ENCODE measurements around the gene BAG5.
"Not testable (repeated sequence)": the region's sequence is repeated elsewhere in the genome, so short reads cannot be mapped to it uniquely, and the experiment has no call there.

Gene BAG5

DNA sequence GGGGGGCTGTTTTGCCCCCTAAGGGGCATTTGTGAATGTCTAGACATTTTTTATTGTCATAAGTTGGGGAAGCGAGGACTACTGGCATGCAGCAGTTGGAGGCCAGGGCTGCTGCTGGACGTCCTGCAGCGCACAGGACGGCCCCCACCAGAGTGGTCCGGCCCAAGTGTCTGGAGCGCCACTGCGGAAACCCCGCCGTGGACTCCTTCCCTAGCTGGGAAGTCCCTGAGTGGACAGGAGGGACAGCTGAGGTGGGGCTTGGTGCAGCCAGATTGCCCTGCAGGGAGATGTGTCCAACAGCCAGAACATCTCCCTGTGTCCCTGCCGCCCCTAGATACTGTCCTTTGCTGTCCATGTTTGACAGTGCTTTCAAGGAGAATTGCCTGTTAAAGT, 45.3 kb downstream of the BAG5 start:
- DNase-seq (ENCODE audit: low read depth): no peak
- no peak overlapping the region for H3K4me3 ChIP-seq (replicated peaks; ENCODE audit: low read depth, low read length)
- TF ChIP-seq, protein P1, sequence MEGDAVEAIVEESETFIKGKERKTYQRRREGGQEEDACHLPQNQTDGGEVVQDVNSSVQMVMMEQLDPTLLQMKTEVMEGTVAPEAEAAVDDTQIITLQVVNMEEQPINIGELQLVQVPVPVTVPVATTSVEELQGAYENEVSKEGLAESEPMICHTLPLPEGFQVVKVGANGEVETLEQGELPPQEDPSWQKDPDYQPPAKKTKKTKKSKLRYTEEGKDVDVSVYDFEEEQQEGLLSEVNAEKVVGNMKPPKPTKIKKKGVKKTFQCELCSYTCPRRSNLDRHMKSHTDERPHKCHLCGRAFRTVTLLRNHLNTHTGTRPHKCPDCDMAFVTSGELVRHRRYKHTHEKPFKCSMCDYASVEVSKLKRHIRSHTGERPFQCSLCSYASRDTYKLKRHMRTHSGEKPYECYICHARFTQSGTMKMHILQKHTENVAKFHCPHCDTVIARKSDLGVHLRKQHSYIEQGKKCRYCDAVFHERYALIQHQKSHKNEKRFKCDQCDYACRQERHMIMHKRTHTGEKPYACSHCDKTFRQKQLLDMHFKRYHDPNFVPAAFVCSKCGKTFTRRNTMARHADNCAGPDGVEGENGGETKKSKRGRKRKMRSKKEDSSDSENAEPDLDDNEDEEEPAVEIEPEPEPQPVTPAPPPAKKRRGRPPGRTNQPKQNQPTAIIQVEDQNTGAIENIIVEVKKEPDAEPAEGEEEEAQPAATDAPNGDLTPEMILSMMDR (IDR thresholded peaks at IDR 0.05; ENCODE audit: low read length, missing control alignments): no peak

DNA sequence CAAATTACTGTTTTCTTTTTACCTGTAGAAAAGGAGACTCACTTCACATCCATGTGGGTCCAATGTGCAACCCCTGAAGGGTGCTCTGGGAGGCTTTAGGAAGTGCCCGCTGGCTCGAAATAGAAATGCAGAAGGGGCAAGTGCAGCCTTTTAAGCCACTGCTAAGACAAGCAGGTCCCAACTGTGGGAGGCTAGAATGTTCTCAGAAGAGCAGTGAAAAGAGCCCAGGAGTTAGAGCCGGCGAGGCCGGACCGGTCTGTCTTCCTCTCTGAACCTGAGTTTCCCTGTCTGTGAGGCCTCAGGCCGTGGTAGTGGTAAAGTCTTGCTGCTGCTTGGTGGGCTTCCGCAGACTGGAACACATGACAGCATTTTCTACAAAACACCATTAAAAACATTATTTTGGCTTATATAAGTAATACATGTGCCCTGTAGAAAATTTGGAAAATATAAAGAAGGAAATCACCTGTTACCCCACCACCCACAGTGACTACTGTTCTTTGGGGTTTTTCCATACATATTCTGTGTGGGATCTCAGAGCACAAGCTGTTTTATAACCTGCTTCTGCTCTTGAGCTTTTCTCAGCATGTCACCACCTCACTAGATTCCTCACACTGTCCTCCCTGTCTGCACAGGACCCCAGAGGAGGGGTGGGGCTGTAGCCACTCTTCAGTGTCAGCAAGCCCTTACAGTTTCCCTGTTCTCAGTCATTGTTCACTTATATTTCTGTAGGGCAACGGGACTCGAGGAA, 45.9 kb downstream of the BAG5 start:
- no peak for DNase-seq (ENCODE audit: low read depth)
- no peak overlapping the region for H3K4me3 ChIP-seq (replicated peaks; ENCODE audit: low read depth, low read length)
- TF ChIP-seq, protein P1 (IDR thresholded peaks at IDR 0.05; ENCODE audit: low read length, missing control alignments): no peak

DNA sequence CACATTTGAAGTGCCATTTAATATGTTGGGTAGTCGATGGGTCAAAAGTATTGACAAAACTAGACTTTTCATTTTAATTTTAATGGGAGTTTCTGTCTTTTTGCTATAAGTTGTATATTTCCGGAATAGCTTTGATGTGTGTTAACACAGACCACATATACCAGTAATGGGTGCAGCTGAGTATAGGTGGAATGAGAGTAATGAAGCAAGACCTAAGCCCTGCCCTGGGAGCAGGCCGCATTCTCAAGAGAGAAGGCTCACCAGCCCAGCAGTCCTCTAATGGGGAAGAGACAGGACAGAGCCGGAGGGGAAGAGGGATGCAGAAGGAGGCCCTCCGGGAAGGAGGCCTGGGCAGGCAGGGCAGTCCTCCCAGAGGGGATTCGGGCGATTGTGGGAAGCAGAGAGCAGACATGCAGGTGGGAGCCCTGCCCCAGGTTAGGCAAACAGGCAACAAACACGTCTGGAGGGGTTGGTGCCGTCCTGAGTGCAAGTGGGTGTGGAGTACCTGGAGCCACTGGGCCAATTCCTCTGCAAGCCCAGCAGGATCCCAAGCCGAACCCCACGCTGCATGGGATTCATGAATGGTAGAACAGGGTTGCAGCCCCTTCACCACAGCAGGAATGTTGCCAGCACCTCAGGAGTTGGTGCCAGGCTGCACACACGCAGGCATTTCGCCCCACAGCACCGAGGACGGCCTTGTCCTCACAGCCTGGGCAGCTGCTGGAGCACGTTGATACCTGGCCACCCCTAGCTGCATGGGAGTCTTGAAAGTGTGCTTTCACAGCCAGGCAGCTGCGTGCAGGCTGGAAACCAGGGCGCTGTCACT, 47.6 kb downstream of the BAG5 start:
- TF ChIP-seq, protein P1 (IDR thresholded peaks at IDR 0.05; ENCODE audit: low read length, missing control alignments): no peak
- DNase-seq (ENCODE audit: low read depth): no peak
- H3K4me3 ChIP-seq (replicated peaks; ENCODE audit: low read depth, low read length): no peak overlapping the region

DNA sequence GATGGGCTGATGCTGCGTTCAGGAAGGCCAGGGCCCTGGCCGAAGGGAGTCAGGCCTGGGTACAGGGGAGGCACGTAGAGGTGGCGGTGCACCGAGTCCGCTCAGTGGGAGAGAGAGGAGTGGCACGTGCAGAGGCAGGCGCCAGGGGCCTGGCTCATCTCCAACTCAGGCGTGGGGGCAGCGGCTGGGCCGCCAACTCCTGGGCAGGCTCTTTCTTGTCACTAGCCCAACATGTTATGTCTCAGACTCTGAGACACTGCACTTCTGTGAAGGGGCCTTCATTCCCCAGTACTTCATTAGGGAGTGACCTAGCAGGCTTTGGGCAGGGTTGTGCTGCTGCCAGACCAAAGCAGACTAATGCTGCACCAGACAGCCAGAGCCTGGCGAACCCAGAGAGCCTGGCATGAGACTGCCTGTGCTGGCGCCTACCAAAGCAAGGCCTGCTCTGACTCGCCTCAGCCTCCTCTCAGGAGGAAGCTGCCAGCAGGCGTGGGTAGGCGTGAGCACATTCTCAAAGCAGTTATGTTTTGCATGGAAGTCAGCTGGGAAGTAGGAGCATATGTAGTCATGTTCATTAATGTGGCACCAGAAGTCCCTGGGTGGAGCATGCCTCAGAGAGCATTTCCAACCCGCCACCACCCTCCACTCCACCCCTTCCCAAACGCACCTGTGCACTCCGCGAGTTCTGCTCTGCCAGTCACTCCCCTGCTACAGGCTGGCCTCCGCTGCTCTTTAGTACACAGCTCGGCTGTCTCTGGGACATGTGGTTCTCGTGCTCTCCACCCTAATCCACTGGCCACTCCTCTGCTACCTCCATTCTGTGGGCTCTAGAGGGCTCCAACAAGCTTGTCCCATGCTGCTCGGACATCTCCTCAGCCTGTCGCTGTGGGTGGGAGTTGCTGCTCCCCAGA, 49.5 kb downstream of the BAG5 start:
- peak; percentile 47 for DNase-seq (ENCODE audit: low read depth)
- H3K4me3 ChIP-seq (replicated peaks; ENCODE audit: low read depth, low read length): no peak overlapping the region
- TF ChIP-seq, protein P1 (IDR thresholded peaks at IDR 0.05; ENCODE audit: low read length, missing control alignments): no peak

GRCh38 chr14:103512180-103512579, 50.3 kb downstream of the BAG5 start:
- not testable (repeated sequence) for H3K4me3 ChIP-seq (replicated peaks; ENCODE audit: low read depth, low read length); DNase-seq (ENCODE audit: low read depth)

GRCh38 chr14:103510724-103511693, 51.4 kb downstream of the BAG5 start:
- TF ChIP-seq, protein P1 (IDR thresholded peaks at IDR 0.05; ENCODE audit: low read length, missing control alignments): no peak
- H3K4me3 ChIP-seq (replicated peaks; ENCODE audit: low read depth, low read length): no peak overlapping the region
- DNase-seq (ENCODE audit: low read depth): no peak
